ENCODE measurements around the gene PKN1. TPM values are rescaled to one million over a fixed set of nuclear protein-coding genes. Genes with fewer than 3 reads are reported as not detected.

The PKN1 gene
- total and polyA plus RNA-seq, 2 of the 13 experiments (the other 11 are each of a cell fraction or from before 2014, with no cell fraction given): 45.7 to 54.5 TPM

DNA sequence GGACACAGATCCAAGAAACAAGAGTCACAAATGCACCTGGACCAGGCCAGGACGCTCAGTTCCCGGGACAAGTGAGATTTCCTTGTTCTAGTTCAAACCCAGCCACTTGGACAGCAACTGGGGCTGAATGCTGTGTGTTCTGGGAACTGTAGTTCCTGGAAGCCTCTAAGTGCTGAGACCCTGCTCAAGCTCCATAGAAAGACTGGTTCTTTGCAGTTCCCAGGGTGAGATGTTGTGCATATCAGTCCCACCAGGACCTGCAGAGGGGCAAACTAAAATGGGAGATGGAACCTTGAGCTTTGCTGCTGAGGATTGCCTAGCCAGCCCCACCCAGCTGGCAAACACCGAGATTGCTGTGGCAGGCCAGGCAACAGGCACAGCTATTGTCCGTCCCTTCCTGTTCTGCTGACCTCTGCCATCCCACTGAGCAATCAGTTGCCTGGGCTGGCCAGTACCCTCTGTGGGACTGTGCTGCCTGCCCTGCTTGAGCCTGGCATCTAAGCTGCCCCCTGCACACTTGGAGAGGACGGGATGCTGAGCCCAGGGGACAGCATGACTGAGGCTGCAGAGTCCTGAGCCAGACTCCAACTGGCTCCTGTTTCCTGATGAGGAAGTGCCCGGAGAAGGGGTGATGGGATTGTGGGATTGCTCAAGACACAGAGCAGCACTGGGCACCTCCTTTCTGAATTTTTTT is 64.3 kb downstream of the PKN1 start (continued):
- TF ChIP-seq HDAC2 (CRISPR knock-in tag; IDR thresholded peaks at IDR 0.05) (peak; percentile 29; the same call in 1 of the 2 replicates), ZNF430 (CRISPR knock-in tag; IDR thresholded peaks at IDR 0.05) (no peak), ATM (IDR thresholded peaks at IDR 0.05; ENCODE audit: borderline replicate concordance) (no peak), ZNF749 (CRISPR knock-in tag; IDR thresholded peaks at IDR 0.05; ENCODE audit: borderline replicate concordance) (no peak), ZNF224 (CRISPR knock-in tag; IDR thresholded peaks at IDR 0.05) (no peak), ZNF3 (CRISPR knock-in tag; IDR thresholded peaks at IDR 0.05) (no peak), ZNF33A (CRISPR knock-in tag; IDR thresholded peaks at IDR 0.05; ENCODE audit: borderline replicate concordance) (no peak), ZNF776 (CRISPR knock-in tag; IDR thresholded peaks at IDR 0.05) (0 out of 2 replicates have a peak, but pooled peaks have one; percentile 1), KDM3A (CRISPR knock-in tag; IDR thresholded peaks at IDR 0.05; ENCODE audit: low read depth) (no peak), ZFP36L2 (CRISPR knock-in tag; IDR thresholded peaks at IDR 0.05) (no peak), RFXAP (CRISPR knock-in tag; IDR thresholded peaks at IDR 0.05; ENCODE audit: borderline replicate concordance) (0 out of 2 replicates have a peak, but pooled peaks have one; percentile 19), ZNF670 (CRISPR knock-in tag; IDR thresholded peaks at IDR 0.05; ENCODE audit: borderline replicate concordance) (no peak), TBX2 (CRISPR knock-in tag; IDR thresholded peaks at IDR 0.05; ENCODE audit: borderline replicate concordance) (peak; percentile 42; the same call in 1 of the 2 replicates), FOXC1 (CRISPR knock-in tag; IDR thresholded peaks at IDR 0.05; ENCODE audit: borderline replicate concordance) (no peak), ZNF143 (CRISPR knock-in tag; IDR thresholded peaks at IDR 0.05) (peak; percentile 81)
- TF ChIP-seq, protein P1, sequence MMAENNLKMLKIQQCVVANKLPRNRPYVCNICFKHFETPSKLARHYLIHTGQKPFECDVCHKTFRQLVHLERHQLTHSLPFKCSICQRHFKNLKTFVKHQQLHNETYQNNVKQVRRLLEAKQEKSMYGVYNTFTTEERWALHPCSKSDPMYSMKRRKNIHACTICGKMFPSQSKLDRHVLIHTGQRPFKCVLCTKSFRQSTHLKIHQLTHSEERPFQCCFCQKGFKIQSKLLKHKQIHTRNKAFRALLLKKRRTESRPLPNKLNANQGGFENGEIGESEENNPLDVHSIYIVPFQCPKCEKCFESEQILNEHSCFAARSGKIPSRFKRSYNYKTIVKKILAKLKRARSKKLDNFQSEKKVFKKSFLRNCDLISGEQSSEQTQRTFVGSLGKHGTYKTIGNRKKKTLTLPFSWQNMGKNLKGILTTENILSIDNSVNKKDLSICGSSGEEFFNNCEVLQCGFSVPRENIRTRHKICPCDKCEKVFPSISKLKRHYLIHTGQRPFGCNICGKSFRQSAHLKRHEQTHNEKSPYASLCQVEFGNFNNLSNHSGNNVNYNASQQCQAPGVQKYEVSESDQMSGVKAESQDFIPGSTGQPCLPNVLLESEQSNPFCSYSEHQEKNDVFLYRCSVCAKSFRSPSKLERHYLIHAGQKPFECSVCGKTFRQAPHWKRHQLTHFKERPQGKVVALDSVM (CRISPR knock-in tag; IDR thresholded peaks at IDR 0.05): no peak
- TF ChIP-seq, protein P2, sequence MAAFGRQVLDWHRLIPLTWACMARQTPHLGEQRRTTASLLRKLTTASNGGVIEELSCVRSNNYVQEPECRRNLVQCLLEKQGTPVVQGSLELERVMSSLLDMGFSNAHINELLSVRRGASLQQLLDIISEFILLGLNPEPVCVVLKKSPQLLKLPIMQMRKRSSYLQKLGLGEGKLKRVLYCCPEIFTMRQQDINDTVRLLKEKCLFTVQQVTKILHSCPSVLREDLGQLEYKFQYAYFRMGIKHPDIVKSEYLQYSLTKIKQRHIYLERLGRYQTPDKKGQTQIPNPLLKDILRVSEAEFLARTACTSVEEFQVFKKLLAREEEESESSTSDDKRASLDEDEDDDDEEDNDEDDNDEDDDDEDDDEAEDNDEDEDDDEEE (CRISPR knock-in tag; IDR thresholded peaks at IDR 0.05): no peak
- TF ChIP-seq, protein P3, sequence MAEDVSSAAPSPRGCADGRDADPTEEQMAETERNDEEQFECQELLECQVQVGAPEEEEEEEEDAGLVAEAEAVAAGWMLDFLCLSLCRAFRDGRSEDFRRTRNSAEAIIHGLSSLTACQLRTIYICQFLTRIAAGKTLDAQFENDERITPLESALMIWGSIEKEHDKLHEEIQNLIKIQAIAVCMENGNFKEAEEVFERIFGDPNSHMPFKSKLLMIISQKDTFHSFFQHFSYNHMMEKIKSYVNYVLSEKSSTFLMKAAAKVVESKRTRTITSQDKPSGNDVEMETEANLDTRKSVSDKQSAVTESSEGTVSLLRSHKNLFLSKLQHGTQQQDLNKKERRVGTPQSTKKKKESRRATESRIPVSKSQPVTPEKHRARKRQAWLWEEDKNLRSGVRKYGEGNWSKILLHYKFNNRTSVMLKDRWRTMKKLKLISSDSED (CRISPR knock-in tag; IDR thresholded peaks at IDR 0.05): no peak
- TF ChIP-seq, protein P4, sequence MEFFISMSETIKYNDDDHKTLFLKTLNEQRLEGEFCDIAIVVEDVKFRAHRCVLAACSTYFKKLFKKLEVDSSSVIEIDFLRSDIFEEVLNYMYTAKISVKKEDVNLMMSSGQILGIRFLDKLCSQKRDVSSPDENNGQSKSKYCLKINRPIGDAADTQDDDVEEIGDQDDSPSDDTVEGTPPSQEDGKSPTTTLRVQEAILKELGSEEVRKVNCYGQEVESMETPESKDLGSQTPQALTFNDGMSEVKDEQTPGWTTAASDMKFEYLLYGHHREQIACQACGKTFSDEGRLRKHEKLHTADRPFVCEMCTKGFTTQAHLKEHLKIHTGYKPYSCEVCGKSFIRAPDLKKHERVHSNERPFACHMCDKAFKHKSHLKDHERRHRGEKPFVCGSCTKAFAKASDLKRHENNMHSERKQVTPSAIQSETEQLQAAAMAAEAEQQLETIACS (CRISPR knock-in tag; IDR thresholded peaks at IDR 0.05): no peak
- TF ChIP-seq, protein P5, sequence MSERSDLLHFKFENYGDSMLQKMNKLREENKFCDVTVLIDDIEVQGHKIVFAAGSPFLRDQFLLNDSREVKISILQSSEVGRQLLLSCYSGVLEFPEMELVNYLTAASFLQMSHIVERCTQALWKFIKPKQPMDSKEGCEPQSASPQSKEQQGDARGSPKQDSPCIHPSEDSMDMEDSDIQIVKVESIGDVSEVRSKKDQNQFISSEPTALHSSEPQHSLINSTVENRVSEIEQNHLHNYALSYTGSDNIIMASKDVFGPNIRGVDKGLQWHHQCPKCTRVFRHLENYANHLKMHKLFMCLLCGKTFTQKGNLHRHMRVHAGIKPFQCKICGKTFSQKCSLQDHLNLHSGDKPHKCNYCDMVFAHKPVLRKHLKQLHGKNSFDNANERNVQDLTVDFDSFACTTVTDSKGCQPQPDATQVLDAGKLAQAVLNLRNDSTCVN (CRISPR knock-in tag; IDR thresholded peaks at IDR 0.05; ENCODE audit: borderline replicate concordance): no peak
- TF ChIP-seq, protein P6, sequence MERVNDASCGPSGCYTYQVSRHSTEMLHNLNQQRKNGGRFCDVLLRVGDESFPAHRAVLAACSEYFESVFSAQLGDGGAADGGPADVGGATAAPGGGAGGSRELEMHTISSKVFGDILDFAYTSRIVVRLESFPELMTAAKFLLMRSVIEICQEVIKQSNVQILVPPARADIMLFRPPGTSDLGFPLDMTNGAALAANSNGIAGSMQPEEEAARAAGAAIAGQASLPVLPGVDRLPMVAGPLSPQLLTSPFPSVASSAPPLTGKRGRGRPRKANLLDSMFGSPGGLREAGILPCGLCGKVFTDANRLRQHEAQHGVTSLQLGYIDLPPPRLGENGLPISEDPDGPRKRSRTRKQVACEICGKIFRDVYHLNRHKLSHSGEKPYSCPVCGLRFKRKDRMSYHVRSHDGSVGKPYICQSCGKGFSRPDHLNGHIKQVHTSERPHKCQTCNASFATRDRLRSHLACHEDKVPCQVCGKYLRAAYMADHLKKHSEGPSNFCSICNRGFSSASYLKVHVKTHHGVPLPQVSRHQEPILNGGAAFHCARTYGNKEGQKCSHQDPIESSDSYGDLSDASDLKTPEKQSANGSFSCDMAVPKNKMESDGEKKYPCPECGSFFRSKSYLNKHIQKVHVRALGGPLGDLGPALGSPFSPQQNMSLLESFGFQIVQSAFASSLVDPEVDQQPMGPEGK (CRISPR knock-in tag; IDR thresholded peaks at IDR 0.05): peak; percentile 45; the same call in 1 of the 2 replicates

Measured in HepG2 (cell line).